GM12878 (cell line): Measurements from ENCODE around the gene ACAD11. TPM values are rescaled to one million over a fixed set of nuclear protein-coding genes. Genes with fewer than 3 reads are reported as not detected.

Source experiments
- ATAC-seq: fragments of 200-7000 bp; cut with Tn5 transposase; 3 replicates; pipeline ENCODE4 v1.9.1; 2020; ENCODE audit warnings: mild to moderate bottlenecking, moderate library complexity
- BruUV-seq: library from RNA; stranded (reverse); fragments of 400-500 nt; replicated peaks from 2 replicates; lab custom pipeline; 2021; lab: Mats Ljungman, UMichigan
- CTCF ChIA-PET: fragments of 300-600 bp; sonication (Branson Sonifier 250); formaldehyde crosslinking; extraction: SDS; loops from one replicate; lab custom pipeline; 2021; ENCODE audit warnings: inconsistent platforms; lab: Yijun Ruan, JAX
- POLR2A ChIA-PET: fragments of 350-600 bp; formaldehyde crosslinking; extraction: SDS; loops from one replicate; lab custom pipeline; 2021; ENCODE audit warnings: inconsistent platforms; lab: Charles Lee
- RAD21 ChIA-PET: fragments of 300-600 bp; sonication (Branson Sonifier 250); formaldehyde crosslinking; loops from one replicate; lab custom pipeline; 2023; ENCODE audit warnings: antibody characterized with exemption; ENCODE audit not compliant: unreplicated experiment; lab: Charles Lee
- SMC1A ChIA-PET: fragments of 300-600 bp; sonication (Branson Sonifier 250); formaldehyde crosslinking; loops from one replicate; lab custom pipeline; 2023; ENCODE audit not compliant: unreplicated experiment, uncharacterized antibody; lab: Charles Lee
- DNase-seq: peaks from one replicate; pipeline ENCODE4 v3.0.0-alpha.2; 2011; ENCODE audit warnings: low read depth, low spot score
- FAIRE-seq: peaks from 3 replicates; lab custom pipeline; 2011; peaks lifted over from hg19 to GRCh38; lab: Jason Lieb, UNC
- H2AFZ ChIP-seq: 2 replicates; pipeline ENCODE4 v1.6.0; 2011; ENCODE audit warnings: low read depth, low read length, control low read depth; ENCODE audit not compliant: control insufficient read depth
- H3K27ac ChIP-seq: 2 replicates; pipeline ENCODE4 v1.5.1; 2011; ENCODE audit warnings: control low read depth; ENCODE audit not compliant: control insufficient read depth, insufficient read depth
- H3K27me3 ChIP-seq, 2 experiments: replicated peaks in 1 of 2; 2 replicates each; pipeline versions ENCODE4 v1.6.0 to v1.6.1; 2011; ENCODE audit warnings: low read length in 1 of 2; ENCODE audit not compliant: control insufficient read depth in 2 of 2, insufficient read depth in 2 of 2
- H3K36me3 ChIP-seq, 2 experiments: 2 replicates each; pipeline ENCODE4 v1.5.1; 2011; ENCODE audit warnings: low read length in 1 of 2; ENCODE audit not compliant: control insufficient read depth in 2 of 2, insufficient read depth in 2 of 2
- H3K4me1 ChIP-seq: 2 replicates; pipeline ENCODE4 v1.6.1; 2011; ENCODE audit warnings: mild to moderate bottlenecking, low read length, moderate library complexity, mixed read lengths; ENCODE audit not compliant: control insufficient read depth, insufficient read depth
- H3K4me2 ChIP-seq: 2 replicates; pipeline ENCODE4 v1.6.0; 2011; ENCODE audit warnings: control low read depth; ENCODE audit not compliant: control insufficient read depth, insufficient read depth
- H3K4me3 ChIP-seq: fragments of 200-600 bp; sonication (generic); 2 replicates; pipeline ENCODE4 v1.5.1; 2016
- H3K79me2 ChIP-seq: 2 replicates; pipeline ENCODE4 v1.6.0; 2011; ENCODE audit warnings: low read length; ENCODE audit not compliant: control insufficient read depth, insufficient read depth
- H3K9ac ChIP-seq: 2 replicates; pipeline ENCODE4 v1.8.0; 2011; ENCODE audit warnings: low read length, control low read depth, mixed read lengths; ENCODE audit not compliant: control insufficient read depth, insufficient read depth
- H3K9me3 ChIP-seq: replicated peaks from 3 replicates; pipeline ENCODE4 v1.5.1; 2011; ENCODE audit warnings: mild to moderate bottlenecking, low read length; ENCODE audit not compliant: control insufficient read depth, insufficient read depth
- H4K20me1 ChIP-seq: 2 replicates; pipeline ENCODE4 v1.6.0; 2011; ENCODE audit not compliant: control insufficient read depth, insufficient read depth
- CBFB ChIP-seq: IDR thresholded peaks from 2 replicates; pipeline ENCODE4 v1.6.1; 2016; ENCODE audit warnings: antibody characterized with exemption, low read depth
- CHD1 ChIP-seq: IDR thresholded peaks from 2 replicates; pipeline ENCODE4 v1.6.1; 2012; ENCODE audit warnings: low read depth, low read length, improper control_type of control experiment
- CREM ChIP-seq: IDR thresholded peaks from 2 replicates; pipeline ENCODE4 v1.6.1; 2014; ENCODE audit warnings: antibody characterized with exemption, low read depth
- EZH2 ChIP-seq: IDR thresholded peaks from 2 replicates; pipeline ENCODE4 v1.6.1; 2012; ENCODE audit warnings: low read depth, mild to moderate bottlenecking, control low read depth, inconsistent platforms, low read length, borderline replicate concordance; ENCODE audit not compliant: control insufficient read depth
- FOXM1 ChIP-seq: IDR thresholded peaks from 2 replicates; pipeline ENCODE4 v1.6.1; 2012; ENCODE audit warnings: low read depth, mild to moderate bottlenecking, inconsistent platforms, low read length, moderate library complexity
- HDAC2 ChIP-seq: fragments of 200-600 bp; sonication (generic); IDR thresholded peaks from 2 replicates; pipeline ENCODE4 v1.6.1; 2017
- IRF4 ChIP-seq: IDR thresholded peaks from 2 replicates; pipeline ENCODE4 v1.6.1; 2011; ENCODE audit warnings: low read depth, low read length
- KLF5 ChIP-seq: fragments of 450-650 bp; IDR thresholded peaks from 2 replicates; pipeline ENCODE4 v1.6.1; 2014; ENCODE audit warnings: mild to moderate bottlenecking; ENCODE audit not compliant: partially characterized antibody
- SMAD5 ChIP-seq: IDR thresholded peaks from 2 replicates; pipeline ENCODE4 v1.6.1; 2016; ENCODE audit warnings: antibody characterized with exemption, low read depth
- SRF ChIP-seq, 2 experiments: IDR thresholded peaks; 2 replicates each; pipeline ENCODE4 v1.6.1; 2011; ENCODE audit warnings: low read depth in 2 of 2, low read length in 2 of 2, mild to moderate bottlenecking in 1 of 2, moderate library complexity in 1 of 2
- ZSCAN29 ChIP-seq: fragments of 450-650 bp; IDR thresholded peaks from 2 replicates; pipeline ENCODE4 v1.6.1; 2017; ENCODE audit warnings: mild to moderate bottlenecking, moderate library complexity
- WGBS: methylation state at CpG from one replicate; pipeline ENCODE4 v1.1.6; 2016; ENCODE audit warnings: low lambda C conversion rate; ENCODE audit not compliant: insufficient replicate concordance, insufficient coverage; ENCODE audit errors: missing lambda C conversion rate; 5-methylcytosine and 5-hydroxymethylcytosine counted together
- in situ Hi-C: fragments of 300-500 bp; cut with MboI; formaldehyde crosslinking; loops from 9 replicates; pipeline ENCODE4 v1.14.3; 2018; ENCODE audit warnings: mixed read lengths
- intact Hi-C: fragments of 100-400 bp; cut with micrococcal nuclease; formaldehyde crosslinking; loops from one replicate; pipeline ENCODE4 v1.14.2; 2022; ENCODE audit not compliant: unreplicated experiment
- polyA plus RNA-seq, 11 experiments: library from polyadenylated mRNA; depleted of rRNA in 4 of 11; unstranded in 6 of 11; stranded (reverse) in 5 of 11; fragments of >200 nt; fragmentation: Nextera tagmentation in 4 of 11; fragmentation: Illumina TruSeq in 1 of 11; extraction: Ambion mirVana in 4 of 11; extraction: Trizol in 1 of 11; gene quantifications; 1 replicate in 1 of 11; 2 replicates in 10 of 11; pipeline versions ENCODE4 v1.2.1 to v1.2.3, GENCODE V29; 2011 to 2016; ENCODE audit warnings: inconsistent platforms in 2 of 11, missing spikeins in 2 of 11, low read depth in 1 of 11
- total RNA-seq, 4 experiments: library from RNA; depleted of rRNA in 3 of 4; stranded (reverse); fragments of >200 nt in 3 of 4; fragmentation: Illumina TruSeq in 1 of 4; extraction: Trizol in 1 of 4; gene quantifications; 2 replicates each; pipeline versions ENCODE4 v1.2.1 to v1.2.3, GENCODE V29; 2013 to 2021
- TF ChIP-seq, protein P1 (sequence below): fragments of 450-650 bp; IDR thresholded peaks from 2 replicates; pipeline ENCODE4 v1.6.1; 2016; ENCODE audit warnings: mild to moderate bottlenecking
- TF ChIP-seq, protein P2 (sequence below): IDR thresholded peaks from 2 replicates; pipeline ENCODE4 v1.6.1; 2012; ENCODE audit warnings: low read length, inconsistent platforms
- TF ChIP-seq, protein P3 (sequence below): fragments of 450-650 bp; IDR thresholded peaks from 2 replicates; pipeline ENCODE4 v1.6.1; 2018; ENCODE audit warnings: mild to moderate bottlenecking, low read depth, moderate library complexity; ENCODE audit not compliant: partially characterized antibody
- TF ChIP-seq, protein P4 (sequence below): fragments of 450-650 bp; IDR thresholded peaks from 2 replicates; pipeline ENCODE4 v1.6.1; 2017; ENCODE audit warnings: mild to moderate bottlenecking, low read depth, inconsistent platforms; ENCODE audit not compliant: poor library complexity, severe bottlenecking

ACAD11 gene
- total and polyA plus RNA-seq, 10 of the 15 experiments (the other 5 are each of a cell fraction or from before 2014, with no cell fraction given) = 2.4 to 15.9 (median 10.4) TPM

DNA sequence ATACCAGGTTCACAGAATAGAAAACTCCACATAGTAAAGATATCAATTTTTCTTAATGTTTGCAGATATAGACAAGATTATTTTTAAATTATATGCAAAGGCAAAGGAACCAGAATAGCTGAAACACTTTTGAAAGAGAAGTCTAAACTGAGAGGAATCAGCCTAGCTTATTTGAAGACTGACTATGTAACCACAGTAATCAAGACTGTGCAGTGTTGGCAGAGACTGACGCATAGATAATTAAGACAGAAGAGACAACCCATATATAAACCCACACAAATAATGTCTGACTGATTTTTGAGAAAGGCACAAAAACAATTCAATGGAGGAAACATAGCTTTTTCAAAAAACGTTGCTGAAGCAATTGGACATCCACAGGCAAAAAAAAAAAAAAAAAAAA, 91.2 kb downstream of the ACAD11 start (continued):
- TF ChIP-seq, protein P1, sequence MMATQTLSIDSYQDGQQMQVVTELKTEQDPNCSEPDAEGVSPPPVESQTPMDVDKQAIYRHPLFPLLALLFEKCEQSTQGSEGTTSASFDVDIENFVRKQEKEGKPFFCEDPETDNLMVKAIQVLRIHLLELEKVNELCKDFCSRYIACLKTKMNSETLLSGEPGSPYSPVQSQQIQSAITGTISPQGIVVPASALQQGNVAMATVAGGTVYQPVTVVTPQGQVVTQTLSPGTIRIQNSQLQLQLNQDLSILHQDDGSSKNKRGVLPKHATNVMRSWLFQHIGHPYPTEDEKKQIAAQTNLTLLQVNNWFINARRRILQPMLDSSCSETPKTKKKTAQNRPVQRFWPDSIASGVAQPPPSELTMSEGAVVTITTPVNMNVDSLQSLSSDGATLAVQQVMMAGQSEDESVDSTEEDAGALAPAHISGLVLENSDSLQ = no peak
- TF ChIP-seq, protein P2, sequence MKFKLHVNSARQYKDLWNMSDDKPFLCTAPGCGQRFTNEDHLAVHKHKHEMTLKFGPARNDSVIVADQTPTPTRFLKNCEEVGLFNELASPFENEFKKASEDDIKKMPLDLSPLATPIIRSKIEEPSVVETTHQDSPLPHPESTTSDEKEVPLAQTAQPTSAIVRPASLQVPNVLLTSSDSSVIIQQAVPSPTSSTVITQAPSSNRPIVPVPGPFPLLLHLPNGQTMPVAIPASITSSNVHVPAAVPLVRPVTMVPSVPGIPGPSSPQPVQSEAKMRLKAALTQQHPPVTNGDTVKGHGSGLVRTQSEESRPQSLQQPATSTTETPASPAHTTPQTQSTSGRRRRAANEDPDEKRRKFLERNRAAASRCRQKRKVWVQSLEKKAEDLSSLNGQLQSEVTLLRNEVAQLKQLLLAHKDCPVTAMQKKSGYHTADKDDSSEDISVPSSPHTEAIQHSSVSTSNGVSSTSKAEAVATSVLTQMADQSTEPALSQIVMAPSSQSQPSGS = no peak

DNA sequence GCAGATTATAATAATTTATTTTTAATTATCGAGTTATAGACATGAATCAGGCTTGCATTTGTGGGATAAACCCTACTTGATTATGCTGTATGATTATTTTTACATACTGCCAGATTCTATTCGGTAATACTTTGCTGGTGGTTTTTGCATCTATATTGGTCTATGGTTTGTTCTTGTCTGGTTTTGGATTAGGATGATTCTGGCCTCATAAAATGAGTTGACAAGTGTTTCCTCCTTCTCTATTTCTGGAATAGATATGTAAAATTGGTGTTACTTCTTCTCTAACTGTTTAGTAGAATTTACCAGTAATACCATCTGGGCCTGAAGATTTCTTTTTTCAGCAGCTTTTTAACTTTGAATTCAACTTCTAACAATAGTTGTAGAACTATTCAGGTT, 95.5 kb downstream of the ACAD11 start:
- POLR2A ChIA-PET = no interaction called here
- H2AFZ ChIP-seq = no peak overlapping the region
- no peak overlapping the region for H3K27ac ChIP-seq
- no peaks in the 10 kb centered on the region for H3K9me3 ChIP-seq
- SMC1A ChIA-PET = no interaction called here
- TF ChIP-seq CHD1 = no peak
- TF ChIP-seq ZSCAN29 = no peak
- no peak for TF ChIP-seq FOXM1
- no peak for TF ChIP-seq SRF (IDR thresholded peaks at IDR 0.05; ENCODE audit: low read depth in 2 of 2, low read length in 2 of 2)
- TF ChIP-seq CREM = no peak
- TF ChIP-seq, protein P3, sequence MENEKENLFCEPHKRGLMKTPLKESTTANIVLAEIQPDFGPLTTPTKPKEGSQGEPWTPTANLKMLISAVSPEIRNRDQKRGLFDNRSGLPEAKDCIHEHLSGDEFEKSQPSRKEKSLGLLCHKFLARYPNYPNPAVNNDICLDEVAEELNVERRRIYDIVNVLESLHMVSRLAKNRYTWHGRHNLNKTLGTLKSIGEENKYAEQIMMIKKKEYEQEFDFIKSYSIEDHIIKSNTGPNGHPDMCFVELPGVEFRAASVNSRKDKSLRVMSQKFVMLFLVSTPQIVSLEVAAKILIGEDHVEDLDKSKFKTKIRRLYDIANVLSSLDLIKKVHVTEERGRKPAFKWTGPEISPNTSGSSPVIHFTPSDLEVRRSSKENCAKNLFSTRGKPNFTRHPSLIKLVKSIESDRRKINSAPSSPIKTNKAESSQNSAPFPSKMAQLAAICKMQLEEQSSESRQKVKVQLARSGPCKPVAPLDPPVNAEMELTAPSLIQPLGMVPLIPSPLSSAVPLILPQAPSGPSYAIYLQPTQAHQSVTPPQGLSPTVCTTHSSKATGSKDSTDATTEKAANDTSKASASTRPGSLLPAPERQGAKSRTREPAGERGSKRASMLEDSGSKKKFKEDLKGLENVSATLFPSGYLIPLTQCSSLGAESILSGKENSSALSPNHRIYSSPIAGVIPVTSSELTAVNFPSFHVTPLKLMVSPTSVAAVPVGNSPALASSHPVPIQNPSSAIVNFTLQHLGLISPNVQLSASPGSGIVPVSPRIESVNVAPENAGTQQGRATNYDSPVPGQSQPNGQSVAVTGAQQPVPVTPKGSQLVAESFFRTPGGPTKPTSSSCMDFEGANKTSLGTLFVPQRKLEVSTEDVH = no peak
- TF ChIP-seq, protein P4, sequence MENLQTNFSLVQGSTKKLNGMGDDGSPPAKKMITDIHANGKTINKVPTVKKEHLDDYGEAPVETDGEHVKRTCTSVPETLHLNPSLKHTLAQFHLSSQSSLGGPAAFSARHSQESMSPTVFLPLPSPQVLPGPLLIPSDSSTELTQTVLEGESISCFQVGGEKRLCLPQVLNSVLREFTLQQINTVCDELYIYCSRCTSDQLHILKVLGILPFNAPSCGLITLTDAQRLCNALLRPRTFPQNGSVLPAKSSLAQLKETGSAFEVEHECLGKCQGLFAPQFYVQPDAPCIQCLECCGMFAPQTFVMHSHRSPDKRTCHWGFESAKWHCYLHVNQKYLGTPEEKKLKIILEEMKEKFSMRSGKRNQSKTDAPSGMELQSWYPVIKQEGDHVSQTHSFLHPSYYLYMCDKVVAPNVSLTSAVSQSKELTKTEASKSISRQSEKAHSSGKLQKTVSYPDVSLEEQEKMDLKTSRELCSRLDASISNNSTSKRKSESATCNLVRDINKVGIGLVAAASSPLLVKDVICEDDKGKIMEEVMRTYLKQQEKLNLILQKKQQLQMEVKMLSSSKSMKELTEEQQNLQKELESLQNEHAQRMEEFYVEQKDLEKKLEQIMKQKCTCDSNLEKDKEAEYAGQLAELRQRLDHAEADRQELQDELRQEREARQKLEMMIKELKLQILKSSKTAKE = no peak
- no peak for TF ChIP-seq IRF4
- no peak for TF ChIP-seq CBFB
- no peak for TF ChIP-seq HDAC2
- TF ChIP-seq KLF5 = no peak
- TF ChIP-seq SMAD5 = no peak
- TF ChIP-seq EZH2 = no peak
- no peaks in the 10 kb centered on the region for H3K4me1 ChIP-seq
- no peak overlapping the region for H3K4me3 ChIP-seq
- FAIRE-seq = no peak
- in situ Hi-C loops (no loop called here), intact Hi-C loops (no loop called here)
- RAD21 ChIA-PET = no interaction called here
- no peak overlapping the region for H3K4me2 ChIP-seq
- BruUV-seq = no TSS peak
- no peak for ATAC-seq
- H3K79me2 ChIP-seq = no peaks in the 10 kb centered on the region
- H3K9ac ChIP-seq = no peak overlapping the region
- no peaks in the 10 kb centered on the region for H3K27me3 ChIP-seq
- H4K20me1 ChIP-seq = no peaks in the 10 kb centered on the region
- no peaks in the 10 kb centered on the region for H3K36me3 ChIP-seq
- no peak for DNase-seq
- CTCF ChIA-PET = no interaction called here
- 69% methylated on average over 2 of the region's 2 CpGs for WGBS
